ENCODE measurements around the gene TSC22D2. TPM values are rescaled to one million over a fixed set of nuclear protein-coding genes. Genes with fewer than 3 reads are reported as not detected.

Gene TSC22D2
- total and polyA plus RNA-seq, 5 experiments from 2014 or later, result 6.3 to 28.9 (median 11.8) TPM

- no peak overlapping the region for H3K27ac Mint-ChIP-seq
- no peaks in the 10 kb centered on the region for H3K27me3 Mint-ChIP-seq
- H3K4me3 Mint-ChIP-seq, result peak overlapping the region in 1 of 10 donors; percentile 24
- peaks cover 0 to 27% (median 4%) of the 10 kb centered on the region in 3 donors for H3K36me3 Mint-ChIP-seq
- DNase-seq (no peak), ATAC-seq (peak in 1 of 2 donors; percentile 30)
- POLR2A ChIA-PET, result no interaction called here
- peaks cover 37 to 69% (median 60%) of the 10 kb centered on the region in 4 donors for H3K4me1 Mint-ChIP-seq
- no peaks in the 10 kb centered on the region for H3K9me3 Mint-ChIP-seq
These were observed 13.9 kb downstream of the TSC22D2 start for GRCh38 chr3:150421799-150422548.

DNA sequence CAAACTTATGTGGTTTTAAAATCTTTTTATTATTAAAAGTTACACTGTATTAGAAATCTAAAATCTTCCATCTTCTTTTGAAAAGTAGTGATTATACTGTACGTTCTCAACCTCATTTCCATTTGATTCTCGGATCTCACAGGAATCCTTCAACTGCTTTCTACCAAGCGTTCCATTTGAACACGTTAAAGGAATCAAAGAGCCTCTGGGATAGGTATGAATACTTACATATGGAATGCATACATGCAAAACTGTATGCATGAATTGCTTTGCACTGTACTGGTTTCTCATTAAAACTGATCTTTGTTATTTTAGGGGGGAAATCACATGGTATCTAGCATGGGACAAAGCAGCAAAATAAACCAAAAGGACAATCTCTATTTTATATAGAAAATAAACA lies 14.8 kb downstream of the TSC22D2 start:
- POLR2A ChIA-PET, result no interaction called here
- no peak overlapping the region for H3K4me3 Mint-ChIP-seq
- peaks cover 33 to 69% (median 59%) of the 10 kb centered on the region in 4 donors for H3K4me1 Mint-ChIP-seq
- H3K36me3 Mint-ChIP-seq, result peaks cover 0 to 23% (median 4%) of the 10 kb centered on the region in 3 donors
- ATAC-seq (no peak), DNase-seq (no peak)
- no peaks in the 10 kb centered on the region for H3K27me3 Mint-ChIP-seq
- peak overlapping the region in 1 of 10 donors; percentile 24 for H3K27ac Mint-ChIP-seq
- H3K9me3 Mint-ChIP-seq, result no peaks in the 10 kb centered on the region

GRCh38 chr3:150423761-150424160 lies 15.7 kb downstream of the TSC22D2 start:
- Mint-ChIP-seq H3K36me3 (peaks cover 0 to 24% (median 4%) of the 10 kb centered on the region in 3 donors), H3K9me3 (no peaks in the 10 kb centered on the region), H3K27me3 (no peaks in the 10 kb centered on the region), H3K27ac (no peak overlapping the region), H3K4me1 (peaks cover 33 to 72% (median 57%) of the 10 kb centered on the region in 4 donors), H3K4me3 (no peak overlapping the region)
- ATAC-seq (no peak), DNase-seq (no peak)
- POLR2A ChIA-PET, result no interaction called here

- ATAC-seq, result no peak
- Mint-ChIP-seq H3K27ac (no peak overlapping the region), H3K9me3 (no peaks in the 10 kb centered on the region), H3K27me3 (no peaks in the 10 kb centered on the region), H3K4me3 (no peak overlapping the region), H3K4me1 (peaks cover 39 to 71% (median 57%) of the 10 kb centered on the region in 4 donors), H3K36me3 (peaks cover 0 to 25% (median 4%) of the 10 kb centered on the region in 3 donors)
- DNase-seq, result no peak
- POLR2A ChIA-PET, result interaction anchor here (1.4 kb wide), 1 partner anchor 17 kb away, joined by 6 read pairs; no protein-coding TSS in a partner anchor
These were observed 18.2 kb downstream of the TSC22D2 start for GRCh38 chr3:150426292-150426691.

GRCh38 chr3:150428562-150428961 lies 20.5 kb downstream of the TSC22D2 start:
- ATAC-seq (no peak), DNase-seq (no peak)
- peaks cover 33 to 69% (median 54%) of the 10 kb centered on the region in 4 donors for H3K4me1 Mint-ChIP-seq
- H3K27ac Mint-ChIP-seq, result peak overlapping the region in 1 of 10 donors; percentile 23
- no peaks in the 10 kb centered on the region for H3K9me3 Mint-ChIP-seq
- POLR2A ChIA-PET, result interaction anchor here (1.3 kb wide), 1 partner anchor 18 kb away, joined by 3 read pairs; no protein-coding TSS in a partner anchor
- peaks cover 0 to 20% (median 4%) of the 10 kb centered on the region in 3 donors for H3K36me3 Mint-ChIP-seq
- H3K27me3 Mint-ChIP-seq, result no peaks in the 10 kb centered on the region
- H3K4me3 Mint-ChIP-seq, result no peak overlapping the region

GRCh38 chr3:150429767-150430671 lies 21.9 kb downstream of the TSC22D2 start:
- H3K4me3 Mint-ChIP-seq, result no peak overlapping the region
- no peak for DNase-seq
- H3K27me3 Mint-ChIP-seq, result no peaks in the 10 kb centered on the region
- POLR2A ChIA-PET, result interaction anchor here (0.5 to 0.7 kb wide), 2 partner anchors 116 to 184 kb away, joined by 3 read pairs; no protein-coding TSS in a partner anchor
- H3K9me3 Mint-ChIP-seq, result no peaks in the 10 kb centered on the region
- peaks cover 0 to 14% (median 0%) of the 10 kb centered on the region in 3 donors for H3K36me3 Mint-ChIP-seq
- peaks cover 33 to 69% (median 59%) of the 10 kb centered on the region in 4 donors for H3K4me1 Mint-ChIP-seq
- no peak for ATAC-seq
- peak overlapping the region in 3 of 10 donors; percentile 5 to 49 (median 6) for H3K27ac Mint-ChIP-seq

- Mint-ChIP-seq H3K36me3 (peaks cover 0 to 10% (median 0%) of the 10 kb centered on the region in 3 donors), H3K4me1 (peaks cover 17 to 46% (median 36%) of the 10 kb centered on the region in 4 donors), H3K27ac (no peak overlapping the region), H3K9me3 (no peaks in the 10 kb centered on the region), H3K27me3 (no peaks in the 10 kb centered on the region), H3K4me3 (no peak overlapping the region)
- POLR2A ChIA-PET, result no interaction called here
- DNase-seq, result no peak
- ATAC-seq, result no peak
These were observed 25.2 kb downstream of the TSC22D2 start for GRCh38 chr3:150433347-150433746.

DNA sequence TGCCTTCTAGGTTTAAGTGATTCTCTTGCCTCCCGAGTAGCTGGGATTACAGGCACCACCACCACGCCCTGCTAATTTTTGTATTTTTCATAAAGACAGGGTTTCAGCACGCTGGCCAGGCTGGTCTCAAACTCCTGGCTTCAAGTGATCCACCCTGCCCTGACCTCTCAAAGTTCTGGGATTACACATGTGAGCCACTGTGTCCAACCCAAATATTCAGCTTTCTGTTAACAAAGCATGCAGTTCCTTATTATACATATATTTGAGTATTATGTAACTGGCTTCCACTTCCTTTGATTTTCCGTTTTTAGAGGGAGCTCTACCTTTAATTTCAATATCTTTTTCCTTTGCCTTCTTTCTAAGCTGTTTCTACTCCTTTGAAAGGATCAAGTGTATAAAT lies 26.1 kb downstream of the TSC22D2 start:
- no peak for ATAC-seq
- POLR2A ChIA-PET, result no interaction called here
- no peaks in the 10 kb centered on the region for H3K9me3 Mint-ChIP-seq
- H3K27ac Mint-ChIP-seq, result no peak overlapping the region
- peaks cover 0 to 12% (median 0%) of the 10 kb centered on the region in 3 donors for H3K36me3 Mint-ChIP-seq
- H3K4me1 Mint-ChIP-seq, result peaks cover 15 to 37% (median 30%) of the 10 kb centered on the region in 4 donors
- no peaks in the 10 kb centered on the region for H3K27me3 Mint-ChIP-seq
- no peak for DNase-seq
- no peak overlapping the region for H3K4me3 Mint-ChIP-seq

- no peaks in the 10 kb centered on the region for H3K27me3 Mint-ChIP-seq
- peaks cover 0 to 11% (median 2%) of the 10 kb centered on the region in 3 donors for H3K36me3 Mint-ChIP-seq
- ATAC-seq (no peak), DNase-seq (no peak)
- POLR2A ChIA-PET, result no interaction called here
- no peak overlapping the region for H3K27ac Mint-ChIP-seq
- no peak overlapping the region for H3K4me3 Mint-ChIP-seq
- H3K9me3 Mint-ChIP-seq, result no peaks in the 10 kb centered on the region
- H3K4me1 Mint-ChIP-seq, result peaks cover 4 to 26% (median 17%) of the 10 kb centered on the region in 4 donors
These were observed 28.1 kb downstream of the TSC22D2 start for GRCh38 chr3:150436161-150436560.

DNA sequence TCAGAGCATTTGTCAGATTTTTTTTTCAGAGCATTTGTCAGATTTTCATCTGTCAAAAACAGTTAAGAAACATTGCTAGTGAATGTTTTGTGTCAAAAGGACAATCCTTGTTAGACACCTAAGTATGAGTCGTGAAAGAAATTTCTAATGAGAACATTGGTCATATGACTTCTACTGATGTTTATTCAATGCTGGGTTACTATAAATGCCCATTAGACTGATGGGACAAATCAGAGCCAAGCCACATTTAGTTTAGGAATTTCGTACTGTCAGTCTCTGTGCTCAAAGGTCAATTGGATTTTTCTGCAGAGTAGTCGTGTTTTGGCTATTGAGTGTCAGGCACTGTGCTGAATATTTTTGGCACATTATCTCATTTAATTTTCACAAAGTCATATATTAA lies 31.6 kb downstream of the TSC22D2 start:
- H3K9me3 Mint-ChIP-seq, result no peaks in the 10 kb centered on the region
- DNase-seq, result no peak
- POLR2A ChIA-PET, result no interaction called here
- peaks cover 9 to 26% (median 20%) of the 10 kb centered on the region in 4 donors for H3K4me1 Mint-ChIP-seq
- peaks cover 0 to 23% (median 9%) of the 10 kb centered on the region in 3 donors for H3K36me3 Mint-ChIP-seq
- no peak for ATAC-seq
- no peak overlapping the region for H3K4me3 Mint-ChIP-seq
- no peaks in the 10 kb centered on the region for H3K27me3 Mint-ChIP-seq
- H3K27ac Mint-ChIP-seq, result peak overlapping the region in 1 of 10 donors; percentile 29

DNA sequence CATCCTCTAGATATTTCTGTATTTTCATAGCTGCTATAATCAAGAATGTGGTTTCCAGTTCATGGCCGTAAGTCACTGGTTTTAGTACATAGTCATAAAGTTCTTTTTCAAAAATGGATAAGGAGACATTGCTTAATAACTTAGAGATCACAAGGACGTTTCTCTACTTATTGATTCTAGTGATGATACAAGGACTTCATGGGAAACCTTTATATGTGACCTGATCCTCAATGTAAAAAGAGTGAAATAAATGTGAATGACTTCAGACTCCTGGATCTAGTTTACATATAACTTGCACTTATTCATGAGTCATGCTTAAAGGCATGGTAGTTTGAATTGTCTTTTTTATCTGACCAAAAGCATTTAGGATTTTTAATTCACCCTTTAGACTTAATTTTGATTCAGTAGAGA lies 35.2 kb downstream of the TSC22D2 start:
- no peaks in the 10 kb centered on the region for H3K27me3 Mint-ChIP-seq
- no peak for DNase-seq
- no peaks in the 10 kb centered on the region for H3K9me3 Mint-ChIP-seq
- H3K36me3 Mint-ChIP-seq, result peaks cover 0 to 26% (median 9%) of the 10 kb centered on the region in 3 donors
- H3K27ac Mint-ChIP-seq, result no peak overlapping the region
- H3K4me3 Mint-ChIP-seq, result no peak overlapping the region
- peaks cover 19 to 40% (median 36%) of the 10 kb centered on the region in 4 donors for H3K4me1 Mint-ChIP-seq
- ATAC-seq, result no peak
- POLR2A ChIA-PET, result no interaction called here

- no peaks in the 10 kb centered on the region for H3K9me3 Mint-ChIP-seq
- H3K4me1 Mint-ChIP-seq, result peaks cover 20 to 43% (median 41%) of the 10 kb centered on the region in 4 donors
- ATAC-seq (no peak), DNase-seq (no peak)
- POLR2A ChIA-PET, result no interaction called here
- peak overlapping the region in 1 of 10 donors; percentile 33 for H3K27ac Mint-ChIP-seq
- peaks cover 0 to 23% (median 9%) of the 10 kb centered on the region in 3 donors for H3K36me3 Mint-ChIP-seq
- no peak overlapping the region for H3K4me3 Mint-ChIP-seq
- no peaks in the 10 kb centered on the region for H3K27me3 Mint-ChIP-seq
These were observed 36.3 kb downstream of the TSC22D2 start for GRCh38 chr3:150444371-150444770.

All from naive thymus-derived CD8-positive, alpha-beta T cell (primary cell).